NCI-H2171 treated with DMSO at 0.1 percent for 48 hours (cell line): ENCODE measurements around the gene CDPF1.
"Not testable (repeated sequence)": the region's sequence is repeated elsewhere in the genome, so short reads cannot be mapped to it uniquely, and the experiment has no call there.

Source experiments
- DNase-seq: peaks from one replicate; lab custom pipeline; 2025; lab: John Stamatoyannopoulos, UW

Gene CDPF1

DNA sequence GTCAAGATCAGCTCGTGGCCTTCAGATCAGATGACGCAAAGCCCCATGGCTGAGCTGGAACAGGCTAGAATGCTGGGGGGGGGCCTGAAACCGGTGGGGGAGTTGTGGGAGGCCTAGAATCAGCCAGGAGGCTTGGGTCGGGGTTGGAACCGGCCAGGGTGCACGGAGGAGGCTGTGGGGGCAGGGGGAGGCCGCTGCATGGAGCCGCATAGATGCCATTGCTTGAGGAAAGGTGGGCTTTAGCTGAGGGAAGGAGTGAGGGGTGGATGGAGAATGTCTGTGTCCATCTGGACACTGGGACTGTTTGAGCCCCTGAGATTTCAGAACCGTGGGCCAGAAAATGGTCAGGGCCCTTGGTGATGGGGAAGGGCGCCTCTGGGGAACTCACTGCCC lies 25.2 kb downstream of the CDPF1 start:
- DNase-seq, result no peak

DNA sequence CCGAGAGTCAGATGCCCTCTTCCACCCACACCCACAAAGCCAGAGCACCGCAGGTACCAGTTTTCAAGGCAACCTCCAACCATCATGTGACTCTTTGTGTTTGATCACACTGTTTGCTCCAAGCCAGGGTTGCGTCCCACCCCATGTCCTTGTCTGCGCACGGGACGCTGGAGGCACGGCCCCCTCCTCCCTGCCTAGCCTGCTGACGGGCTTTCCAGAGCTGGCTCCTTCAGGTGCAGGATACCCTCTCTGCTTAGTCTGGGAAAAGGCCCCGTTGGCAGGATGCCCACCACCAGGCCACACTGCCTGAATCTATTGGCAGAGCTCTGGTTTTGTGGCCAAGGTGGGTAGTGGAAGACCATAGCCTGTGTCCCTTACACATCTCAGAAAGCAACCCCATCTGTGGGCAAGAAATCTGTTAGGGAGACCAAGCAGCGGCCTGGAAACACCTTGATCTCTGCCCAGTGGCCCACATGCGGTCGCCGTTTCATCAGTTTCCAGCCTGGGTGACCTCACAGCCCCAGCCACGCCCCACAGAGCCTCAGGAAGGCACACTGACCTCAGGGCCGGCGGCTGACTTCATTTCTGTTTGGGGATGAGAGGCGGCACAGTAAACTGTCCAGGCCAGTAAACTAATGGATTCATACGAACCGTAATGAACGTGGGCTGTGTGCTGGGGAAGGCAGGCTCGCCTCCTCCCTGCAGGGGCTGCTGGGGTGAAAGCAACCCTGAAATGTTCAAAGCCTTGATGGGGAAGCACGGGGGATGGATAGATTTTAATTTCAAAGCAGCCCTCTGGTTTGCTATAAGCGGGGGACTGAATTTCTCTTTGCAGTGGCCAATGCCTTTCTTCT lies 25.8 kb downstream of the CDPF1 start:
- no peak for DNase-seq

DNA sequence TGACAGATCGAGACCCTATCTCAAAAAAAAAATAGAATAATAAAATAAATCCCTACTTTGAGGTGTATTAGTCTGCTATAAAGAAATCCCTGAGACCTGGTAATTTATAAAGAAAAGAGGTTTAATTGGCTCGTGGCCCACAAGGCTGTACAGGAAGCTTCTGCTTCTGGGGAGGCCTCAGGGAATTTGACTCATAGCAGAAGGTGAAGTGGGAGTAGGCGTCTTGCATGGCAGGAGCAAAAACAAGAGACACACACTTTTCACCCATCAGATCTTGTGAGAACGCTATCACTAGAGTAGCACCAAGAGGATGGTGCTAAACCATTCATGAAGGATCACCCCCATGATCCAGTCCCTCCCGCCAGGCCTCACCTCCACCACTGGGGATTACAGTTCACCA lies 29.2 kb downstream of the CDPF1 start:
- no peak for DNase-seq

- no peak for DNase-seq
Measured at GRCh38 chr22:46219636-46220035, 30.5 kb downstream of the CDPF1 start.

DNA sequence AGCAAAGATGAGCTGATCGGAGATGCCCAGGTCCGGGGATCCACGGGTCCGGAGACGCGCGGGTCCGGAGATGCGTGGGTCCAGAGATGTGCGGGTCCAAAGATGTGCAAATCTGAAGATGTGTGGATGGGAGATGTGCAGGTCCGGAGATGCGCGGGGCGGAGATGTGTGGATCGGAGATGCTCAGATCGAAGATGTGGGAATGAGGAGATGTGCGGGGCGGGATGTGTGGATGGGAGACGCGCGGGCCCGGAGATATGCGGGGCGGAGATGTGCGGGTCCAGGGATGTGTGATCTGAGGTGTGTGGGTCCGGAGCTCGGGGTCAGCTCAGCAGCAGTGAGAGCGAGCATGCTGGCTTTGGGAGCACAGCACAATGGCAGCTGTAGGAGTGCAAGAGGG lies 35.5 kb downstream of the CDPF1 start:
- no peak for DNase-seq

- no peak for DNase-seq
Measured at GRCh38 chr22:46214149-46214548, 35.9 kb downstream of the CDPF1 start.

DNA sequence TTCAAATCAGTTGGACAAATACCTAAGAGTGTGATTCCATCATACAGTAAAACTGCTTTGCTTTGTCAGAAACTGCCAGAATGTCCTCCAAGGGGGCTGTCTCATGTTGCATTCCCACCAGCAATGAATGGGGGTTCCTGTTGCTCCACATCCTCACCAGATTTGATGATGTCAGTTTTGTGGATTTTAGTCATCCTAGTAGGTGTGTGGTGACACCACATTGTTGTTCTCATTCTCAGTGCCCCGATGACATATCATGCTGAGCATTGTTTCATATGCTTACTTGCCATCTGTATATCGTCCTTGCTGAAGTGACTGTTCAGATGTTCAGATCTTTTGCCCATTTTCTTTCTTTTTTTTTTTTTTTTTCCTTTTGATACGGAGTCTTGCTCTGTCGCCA lies 37.0 kb downstream of the CDPF1 start:
- no peak for DNase-seq

DNA sequence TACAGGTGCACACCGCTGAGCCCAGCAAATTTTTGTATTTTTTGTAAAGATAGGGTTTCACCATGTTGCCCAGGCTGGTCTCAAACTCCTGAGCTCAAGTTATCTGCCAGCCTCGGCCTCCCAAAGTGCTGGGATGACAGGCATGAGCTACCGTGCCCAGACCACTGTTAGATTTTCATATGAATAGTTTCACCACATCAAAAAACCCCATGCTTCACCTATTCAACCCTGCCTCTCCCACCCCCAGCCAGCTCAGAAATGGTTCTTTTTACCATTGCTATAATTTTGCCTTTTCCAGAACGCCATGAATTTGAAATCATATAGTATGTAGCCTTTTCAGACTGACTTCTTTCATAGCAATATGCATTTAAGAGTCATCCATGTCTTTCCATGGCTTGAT lies 37.9 kb downstream of the CDPF1 start:
- DNase-seq, result no peak

DNA sequence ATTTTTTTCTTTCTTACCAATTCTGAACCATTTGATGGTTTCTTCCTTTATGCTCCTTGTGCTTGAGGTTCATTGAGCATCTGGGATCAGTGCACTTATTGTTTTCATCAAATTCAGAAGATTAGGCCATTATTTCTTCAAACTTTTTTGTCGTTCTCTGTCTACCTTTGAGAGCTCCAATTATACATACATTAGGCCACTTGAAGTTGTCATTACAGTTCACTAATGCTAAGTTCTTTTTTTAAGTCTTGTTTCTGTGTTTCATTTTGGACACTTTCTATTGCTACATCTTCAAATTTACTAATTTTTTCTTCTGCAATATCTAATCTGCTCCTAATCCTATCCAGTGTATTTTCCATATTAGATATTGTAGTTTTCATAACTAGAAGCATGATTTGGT lies 40.8 kb downstream of the CDPF1 start:
- DNase-seq, result no peak

DNA sequence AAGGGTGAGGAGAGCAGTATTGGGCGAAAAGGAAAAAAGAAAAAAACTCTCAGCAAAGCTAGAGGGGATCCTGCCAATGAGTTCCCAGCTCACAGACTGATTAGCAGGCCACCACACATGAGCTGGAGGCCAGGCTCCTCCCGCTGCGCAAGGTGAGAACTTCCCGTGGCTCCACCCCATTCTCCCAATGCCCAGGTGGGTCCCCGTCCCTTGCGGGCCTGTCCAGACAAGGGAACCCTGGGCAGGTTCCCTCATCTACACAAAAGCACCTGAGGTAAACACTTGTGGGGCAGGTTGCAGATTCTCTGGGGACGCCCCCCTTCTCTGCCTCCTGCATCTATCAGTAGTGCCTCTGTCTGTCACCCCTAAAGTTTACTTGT lies 46.5 kb downstream of the CDPF1 start:
- no peak for DNase-seq

GRCh38 chr22:46202897-46203600 lies 47.0 kb downstream of the CDPF1 start:
- DNase-seq, result no peak

DNA sequence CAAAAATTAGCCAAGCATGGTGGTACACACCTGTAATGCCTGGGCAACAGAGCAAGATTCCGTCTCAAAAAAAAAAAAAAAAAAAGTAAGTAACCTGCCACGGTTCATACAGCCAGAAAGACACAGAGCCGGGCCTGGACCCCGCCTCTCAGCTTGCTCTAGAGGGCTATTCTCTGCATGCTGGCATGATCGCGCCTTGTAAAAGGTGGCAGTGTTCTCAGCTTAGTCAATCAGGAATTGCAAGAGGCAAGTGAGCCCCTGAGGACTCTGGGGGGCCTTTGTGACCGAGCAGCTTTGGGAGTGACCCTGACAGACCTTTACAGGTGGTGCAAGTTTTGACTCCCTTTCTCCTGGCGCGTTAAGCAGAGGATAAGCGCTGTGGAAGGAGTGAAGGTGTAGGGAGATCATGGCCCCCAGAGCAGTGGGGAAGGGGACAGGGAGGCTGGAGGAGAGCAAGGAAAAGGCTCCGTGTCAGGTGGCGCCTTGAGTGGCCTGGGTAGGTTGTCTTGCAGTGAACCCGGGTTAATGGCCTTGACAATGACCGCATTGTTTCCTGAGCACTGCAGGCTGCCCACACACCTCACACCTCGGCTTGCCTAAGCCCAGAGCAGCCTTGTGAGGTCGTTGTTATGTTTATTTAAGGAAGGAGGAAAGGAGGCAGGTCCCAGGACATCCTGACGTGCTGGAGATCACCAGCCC lies 48.9 kb downstream of the CDPF1 start:
- no peak for DNase-seq

DNA sequence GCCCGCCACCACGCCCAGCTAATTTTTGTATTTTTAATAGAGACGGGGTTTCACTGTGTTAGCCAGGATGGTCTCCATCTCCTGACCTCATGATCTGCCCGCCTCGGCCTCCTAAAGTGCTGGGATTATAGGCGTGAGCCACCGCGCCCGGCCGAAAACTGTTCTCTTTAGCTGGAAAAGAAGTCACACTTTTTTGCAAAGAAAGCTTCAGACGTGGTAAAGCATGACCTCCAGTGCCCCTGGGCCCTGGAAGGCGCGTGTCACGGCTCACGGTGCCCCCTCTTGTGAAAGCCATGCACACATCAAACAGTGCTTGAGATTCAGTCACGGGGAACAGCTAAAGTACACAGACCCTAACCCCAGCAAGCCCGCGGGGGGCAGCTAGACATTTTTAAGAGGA lies 51.3 kb downstream of the CDPF1 start:
- DNase-seq, result not testable (repeated sequence)

DNA sequence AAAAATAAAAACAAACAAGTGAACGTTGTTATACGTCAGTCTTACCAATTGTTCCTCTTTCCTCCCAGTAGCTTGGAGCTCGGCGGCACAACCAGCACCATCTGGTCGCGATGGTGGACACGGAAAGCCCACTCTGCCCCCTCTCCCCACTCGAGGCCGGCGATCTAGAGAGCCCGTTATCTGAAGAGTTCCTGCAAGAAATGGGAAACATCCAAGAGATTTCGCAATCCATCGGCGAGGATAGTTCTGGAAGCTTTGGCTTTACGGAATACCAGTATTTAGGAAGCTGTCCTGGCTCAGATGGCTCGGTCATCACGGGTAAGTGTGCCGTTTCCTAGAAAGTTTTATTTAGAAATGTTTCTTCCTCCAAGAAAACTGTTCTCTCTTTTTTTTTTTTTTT lies 51.8 kb downstream of the CDPF1 start:
- no peak for DNase-seq

GRCh38 chr22:46196278-46196677 lies 53.8 kb downstream of the CDPF1 start:
- DNase-seq, result no peak

GRCh38 chr22:46195487-46196165 lies 54.5 kb downstream of the CDPF1 start:
- no peak for DNase-seq
